IPS-15b (cell line): ENCODE measurements around the gene PTTG2.

Experiments
- H3K27me3 ChIP-seq: one replicate; pipeline ENCODE4 v1.6.1; 2013; ENCODE audit warnings: low read length; ENCODE audit not compliant: control insufficient read depth, insufficient read depth
- H3K36me3 ChIP-seq: one replicate; pipeline ENCODE4 v1.6.1; 2013; ENCODE audit warnings: low read length; ENCODE audit not compliant: control insufficient read depth, insufficient read depth
- H3K4me1 ChIP-seq: one replicate; pipeline ENCODE4 v1.6.1; 2013; ENCODE audit warnings: mild to moderate bottlenecking, low read length; ENCODE audit not compliant: control insufficient read depth, insufficient read depth
- H3K4me3 ChIP-seq: one replicate; pipeline ENCODE4 v1.5.1; 2013; ENCODE audit warnings: low read depth, low read length
- H3K9ac ChIP-seq: one replicate; pipeline ENCODE4 v1.6.1; 2013; ENCODE audit warnings: low read depth, mild to moderate bottlenecking, low read length
- H3K9me3 ChIP-seq: one replicate; pipeline ENCODE4 v1.6.1; 2013; ENCODE audit warnings: mild to moderate bottlenecking, low read length; ENCODE audit not compliant: control insufficient read depth, insufficient read depth

Gene PTTG2

DNA sequence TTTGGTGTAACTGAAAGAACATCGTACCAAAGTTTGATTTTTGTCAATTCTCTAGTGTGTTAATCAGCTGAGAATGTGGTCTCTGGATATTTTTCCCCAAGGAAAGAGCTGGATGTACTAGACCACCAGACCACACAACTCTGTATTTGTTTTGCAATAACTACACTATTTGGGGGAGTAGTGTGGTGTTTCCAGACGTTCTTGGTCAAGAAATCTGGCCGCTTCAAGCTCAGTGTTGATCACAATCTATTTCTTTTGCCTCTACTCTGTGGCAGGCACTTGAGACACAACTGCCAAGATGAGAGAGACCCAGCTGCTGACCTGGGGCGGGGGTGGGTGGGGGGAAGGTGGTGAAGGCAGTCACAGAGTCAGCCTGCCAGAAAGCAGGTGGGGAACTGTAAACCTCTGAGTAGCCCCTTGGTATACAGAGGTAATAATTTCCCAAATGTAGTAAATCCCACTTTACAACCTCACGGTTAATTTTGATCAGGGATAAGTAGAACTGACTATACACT is 30.6 kb downstream of the PTTG2 start:
- Histone ChIP-seq H3K9ac (no peak overlapping the region), H3K36me3 (no peaks in the 10 kb centered on the region), H3K4me3 (no peak overlapping the region), H3K9me3 (no peaks in the 10 kb centered on the region), H3K4me1 (peaks cover 41% of the 10 kb centered on the region), H3K27me3 (no peaks in the 10 kb centered on the region)

DNA sequence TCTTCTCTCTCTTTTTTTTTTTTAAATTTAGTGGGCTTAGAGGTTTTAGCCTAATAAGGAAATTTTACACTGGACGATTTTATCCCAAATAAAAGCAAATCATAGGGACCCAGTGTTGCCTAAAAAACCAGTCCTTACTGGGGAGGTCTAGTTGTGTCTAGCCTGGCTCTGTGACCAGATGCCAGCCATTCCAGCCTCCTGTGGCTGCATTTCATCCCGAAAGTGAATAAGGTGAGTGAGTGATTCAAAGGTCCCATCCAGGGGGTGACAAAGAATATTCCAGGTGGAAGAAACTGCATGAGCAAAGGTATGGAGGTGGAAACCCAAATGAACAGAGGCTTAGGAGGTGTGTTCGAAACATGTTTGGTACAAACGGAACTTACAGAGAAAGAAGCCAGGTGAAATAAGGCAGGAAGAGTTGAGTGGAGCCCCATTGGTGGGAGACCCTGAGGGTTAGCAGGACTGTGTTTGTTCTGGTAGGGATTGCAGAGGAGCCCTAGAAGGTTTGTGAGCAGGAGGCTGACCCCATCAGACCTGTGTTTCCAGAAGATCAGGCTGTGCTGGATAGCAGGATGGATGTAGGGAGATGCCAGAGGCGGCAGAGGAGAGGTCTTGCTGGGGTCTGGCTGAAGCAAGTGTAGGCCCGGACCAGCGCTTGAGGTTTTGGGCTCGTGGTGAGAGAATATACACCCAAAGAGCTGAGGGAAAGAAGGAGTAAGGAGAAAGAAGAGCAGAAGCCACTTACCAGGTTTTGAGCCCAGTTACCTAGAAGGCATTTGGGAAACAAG is 31.6 kb downstream of the PTTG2 start:
- Histone ChIP-seq H3K9ac (no peak overlapping the region), H3K4me3 (no peak overlapping the region), H3K4me1 (peaks cover 40% of the 10 kb centered on the region), H3K27me3 (no peaks in the 10 kb centered on the region), H3K36me3 (no peaks in the 10 kb centered on the region), H3K9me3 (no peaks in the 10 kb centered on the region)

DNA sequence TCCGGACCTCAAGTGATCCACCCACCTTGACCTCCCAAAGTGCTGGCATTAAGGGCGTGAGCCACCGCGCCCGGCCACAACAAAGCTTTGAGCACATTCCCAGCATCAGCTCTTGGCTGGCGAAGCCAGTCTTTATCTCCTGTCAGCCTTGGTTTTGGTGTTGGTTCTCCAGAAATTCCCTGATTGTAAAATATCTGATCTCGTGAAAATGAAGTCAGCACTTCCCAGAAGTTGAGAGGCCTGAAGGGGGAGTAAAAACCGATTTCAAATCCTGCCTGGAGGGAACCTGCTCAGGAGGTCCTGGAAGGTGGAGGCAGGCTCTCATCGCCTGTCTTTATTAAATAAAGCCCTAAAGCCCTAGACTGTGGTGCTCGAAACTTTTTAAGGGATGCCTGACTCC is 33.6 kb downstream of the PTTG2 start:
- H3K36me3 ChIP-seq, result no peaks in the 10 kb centered on the region
- H3K9me3 ChIP-seq, result no peaks in the 10 kb centered on the region
- no peaks in the 10 kb centered on the region for H3K27me3 ChIP-seq
- no peak overlapping the region for H3K4me3 ChIP-seq
- peaks cover 28% of the 10 kb centered on the region for H3K4me1 ChIP-seq
- no peak overlapping the region for H3K9ac ChIP-seq

DNA sequence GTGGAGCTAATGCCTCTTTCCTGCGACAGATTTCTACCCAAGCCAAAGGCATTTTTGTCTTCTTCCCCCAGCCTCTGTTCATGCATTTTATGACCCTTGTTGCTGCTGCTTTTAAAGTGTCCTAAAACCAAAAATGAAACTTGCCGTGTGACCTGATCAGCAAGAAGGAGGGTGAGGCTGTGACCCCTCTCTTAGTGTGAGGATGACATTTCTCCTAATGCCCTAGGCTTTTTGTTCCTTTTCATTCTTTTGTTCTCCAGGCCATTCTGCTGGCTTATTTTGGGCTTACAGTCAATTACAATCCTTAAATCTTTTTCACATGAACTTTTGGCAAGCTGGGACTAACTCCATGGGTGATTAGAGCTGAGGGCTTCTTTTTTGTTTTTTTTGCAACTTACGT is 34.4 kb downstream of the PTTG2 start:
- H3K4me3 ChIP-seq, result no peak overlapping the region
- no peaks in the 10 kb centered on the region for H3K27me3 ChIP-seq
- no peak overlapping the region for H3K9ac ChIP-seq
- H3K36me3 ChIP-seq, result no peaks in the 10 kb centered on the region
- H3K4me1 ChIP-seq, result peaks cover 21% of the 10 kb centered on the region
- H3K9me3 ChIP-seq, result no peaks in the 10 kb centered on the region

DNA sequence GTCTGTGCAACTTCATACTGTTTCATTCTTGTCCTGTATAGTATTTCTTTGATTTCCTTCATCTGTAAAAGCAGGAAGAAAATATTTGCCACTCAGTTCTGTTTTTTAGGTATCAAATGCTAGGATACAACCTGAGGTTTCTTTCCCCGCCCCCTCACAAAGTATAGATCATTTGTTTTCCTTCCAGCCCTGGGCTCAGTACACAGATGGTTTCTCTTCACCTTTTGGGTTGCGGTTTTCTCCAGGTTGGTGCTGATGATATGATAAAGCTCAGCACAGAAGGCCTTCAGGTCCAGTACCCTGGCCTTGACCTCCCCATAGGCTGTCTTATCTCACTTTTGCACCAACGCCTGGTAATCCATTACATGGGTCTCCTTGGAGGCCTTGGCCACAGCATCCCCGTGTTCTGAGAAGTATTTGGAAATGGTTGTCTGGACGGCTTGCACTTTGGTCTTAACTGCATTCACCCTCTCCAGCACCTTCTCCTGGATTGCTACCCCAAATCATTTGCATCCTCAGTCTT is 35.2 kb downstream of the PTTG2 start:
- H3K9ac ChIP-seq, result no peak overlapping the region
- H3K4me1 ChIP-seq, result peaks cover 18% of the 10 kb centered on the region
- H3K27me3 ChIP-seq, result no peaks in the 10 kb centered on the region
- no peaks in the 10 kb centered on the region for H3K36me3 ChIP-seq
- H3K4me3 ChIP-seq, result no peak overlapping the region
- H3K9me3 ChIP-seq, result no peaks in the 10 kb centered on the region

DNA sequence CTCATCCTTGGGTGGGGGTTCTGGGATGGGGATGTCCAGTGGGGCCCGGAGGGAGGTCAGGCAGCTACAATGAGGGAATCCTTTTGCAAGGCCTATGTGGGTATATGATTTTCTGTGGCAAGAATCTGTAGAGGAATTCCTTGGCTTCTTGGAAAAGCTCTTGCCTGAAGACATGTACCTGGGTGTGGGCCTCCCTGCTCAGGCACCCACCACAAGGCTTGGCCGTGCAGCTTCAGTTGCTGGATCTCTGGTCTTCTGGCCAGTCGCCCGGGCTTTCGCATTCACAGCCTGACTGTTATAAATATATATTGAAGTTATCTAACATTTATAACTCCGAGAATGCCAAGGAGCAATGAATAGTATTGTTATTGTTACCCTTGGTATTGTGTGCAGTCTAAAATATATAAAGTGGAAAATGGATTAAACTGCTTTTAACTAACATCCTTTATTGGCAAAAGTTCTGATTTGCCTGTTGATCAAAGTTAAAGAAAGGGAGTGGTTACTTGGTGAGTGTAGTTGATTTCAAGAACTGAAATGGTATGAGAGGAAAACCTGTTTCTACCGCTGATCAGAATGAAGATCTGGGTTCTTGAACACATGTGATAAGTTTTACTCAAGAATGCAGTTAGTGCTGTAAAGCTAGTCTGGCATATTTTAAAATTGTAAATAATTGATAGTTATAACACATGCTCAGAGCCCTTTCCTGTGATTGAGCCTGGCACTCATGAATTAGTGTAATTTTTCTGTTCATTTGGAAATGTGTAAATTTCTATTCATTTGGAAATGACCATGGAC is 36.0 kb downstream of the PTTG2 start:
- H3K27me3 ChIP-seq, result no peaks in the 10 kb centered on the region
- H3K9ac ChIP-seq, result no peak overlapping the region
- no peaks in the 10 kb centered on the region for H3K9me3 ChIP-seq
- H3K4me3 ChIP-seq, result no peak overlapping the region
- peaks cover 14% of the 10 kb centered on the region for H3K4me1 ChIP-seq
- H3K36me3 ChIP-seq, result no peaks in the 10 kb centered on the region

DNA sequence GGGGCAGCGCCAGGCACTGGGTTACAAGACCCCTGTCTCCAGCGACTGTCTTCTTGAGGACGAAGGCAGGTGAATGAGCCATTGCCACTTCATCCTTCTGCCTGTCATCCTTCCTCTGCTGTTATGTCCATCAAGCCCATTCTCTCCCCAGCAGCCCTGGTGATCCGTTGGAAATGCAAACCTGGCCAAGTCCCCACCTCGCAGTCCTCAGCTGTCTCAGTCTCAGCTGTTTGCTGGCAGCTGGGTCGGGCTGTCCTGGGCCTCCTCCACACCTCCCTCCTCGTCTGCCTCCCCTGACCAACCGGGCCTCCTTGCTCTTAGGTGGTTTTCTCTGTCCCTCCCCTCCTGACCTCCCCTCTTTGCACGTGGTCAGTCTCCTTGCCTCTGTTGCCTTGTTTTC is 38.0 kb downstream of the PTTG2 start:
- Histone ChIP-seq H3K4me1 (peaks cover 29% of the 10 kb centered on the region), H3K9ac (no peak overlapping the region), H3K36me3 (no peaks in the 10 kb centered on the region), H3K9me3 (no peaks in the 10 kb centered on the region), H3K27me3 (no peaks in the 10 kb centered on the region), H3K4me3 (no peak overlapping the region)

DNA sequence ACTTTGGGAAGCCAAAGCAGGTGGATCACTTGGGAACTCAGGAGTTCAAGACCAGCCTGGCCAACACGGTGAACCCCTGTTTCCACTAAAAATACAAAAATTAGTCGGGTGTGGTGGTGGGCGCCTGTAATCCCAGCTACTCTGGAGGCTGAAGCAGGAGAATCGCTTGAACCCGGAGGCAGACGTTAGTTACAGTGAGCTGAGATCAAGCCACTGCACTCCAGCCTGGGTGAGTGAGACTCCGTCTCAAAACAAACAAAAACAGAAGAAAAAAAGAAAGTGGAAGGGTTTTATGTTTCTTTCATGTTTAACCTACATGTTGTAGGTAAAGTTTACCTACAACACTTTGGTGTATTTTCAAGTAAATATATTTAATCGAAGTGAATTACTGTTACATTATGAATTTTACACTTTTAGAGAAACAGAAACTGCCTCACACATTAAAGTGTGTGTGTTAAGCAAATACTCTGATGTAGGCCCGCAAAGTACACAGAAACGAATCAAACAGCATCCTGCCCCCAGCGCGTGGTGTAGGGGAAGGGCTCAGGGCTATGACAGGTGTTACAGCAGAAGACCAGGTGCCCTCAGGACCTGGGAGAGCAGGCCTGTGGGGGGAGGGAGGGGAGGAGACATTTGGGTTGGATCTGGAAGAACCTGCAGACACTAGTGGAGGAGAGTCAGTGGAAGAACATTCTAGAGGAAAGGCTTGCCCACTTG is 39.0 kb downstream of the PTTG2 start:
- Histone ChIP-seq H3K27me3 (no peaks in the 10 kb centered on the region), H3K4me1 (peaks cover 28% of the 10 kb centered on the region), H3K9me3 (no peaks in the 10 kb centered on the region), H3K9ac (no peak overlapping the region), H3K4me3 (no peak overlapping the region), H3K36me3 (no peaks in the 10 kb centered on the region)

DNA sequence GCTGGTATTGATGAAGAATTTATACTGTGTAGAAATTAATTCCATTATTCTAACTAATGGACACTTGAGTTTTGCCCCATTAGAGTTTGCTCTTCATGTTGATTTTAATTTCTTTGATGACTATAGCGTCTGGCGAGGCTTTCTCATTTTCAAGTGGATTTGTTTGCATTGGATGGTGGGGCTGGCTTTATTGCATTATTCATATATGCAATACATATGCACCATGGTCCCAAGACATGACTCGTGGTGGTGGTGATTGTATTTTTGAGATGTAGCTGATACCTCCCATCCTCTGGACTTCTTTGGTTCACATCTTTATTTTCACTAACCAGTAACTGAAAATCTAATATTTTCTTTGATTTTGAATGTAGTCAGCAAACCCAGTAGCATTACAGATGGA is 39.8 kb downstream of the PTTG2 start:
- H3K9ac ChIP-seq, result no peak overlapping the region
- H3K4me1 ChIP-seq, result peaks cover 24% of the 10 kb centered on the region
- H3K9me3 ChIP-seq, result no peaks in the 10 kb centered on the region
- H3K36me3 ChIP-seq, result no peaks in the 10 kb centered on the region
- no peak overlapping the region for H3K4me3 ChIP-seq
- H3K27me3 ChIP-seq, result no peaks in the 10 kb centered on the region

DNA sequence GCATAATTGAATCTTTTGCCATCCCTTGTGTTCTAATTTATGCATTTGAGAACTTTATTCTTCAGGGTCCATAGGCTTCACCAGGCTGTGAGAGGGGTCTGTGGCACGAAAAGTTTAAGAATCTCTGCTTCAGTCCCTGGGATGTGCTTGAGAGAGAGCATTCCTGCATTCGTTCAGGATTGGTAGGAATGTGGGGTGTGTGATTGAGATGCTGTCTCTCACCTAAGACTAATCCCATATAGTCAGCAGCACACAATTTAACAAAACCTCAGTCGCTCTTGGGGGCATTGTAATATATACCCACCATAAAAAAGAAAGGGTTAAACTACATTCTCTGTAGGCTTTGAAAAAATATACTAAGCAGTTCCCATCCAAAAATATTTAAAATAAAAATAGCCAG is 41.7 kb downstream of the PTTG2 start:
- no peak overlapping the region for H3K4me3 ChIP-seq
- no peak overlapping the region for H3K9ac ChIP-seq
- peaks cover 20% of the 10 kb centered on the region for H3K4me1 ChIP-seq
- no peaks in the 10 kb centered on the region for H3K9me3 ChIP-seq
- H3K27me3 ChIP-seq, result no peaks in the 10 kb centered on the region
- H3K36me3 ChIP-seq, result no peaks in the 10 kb centered on the region

DNA sequence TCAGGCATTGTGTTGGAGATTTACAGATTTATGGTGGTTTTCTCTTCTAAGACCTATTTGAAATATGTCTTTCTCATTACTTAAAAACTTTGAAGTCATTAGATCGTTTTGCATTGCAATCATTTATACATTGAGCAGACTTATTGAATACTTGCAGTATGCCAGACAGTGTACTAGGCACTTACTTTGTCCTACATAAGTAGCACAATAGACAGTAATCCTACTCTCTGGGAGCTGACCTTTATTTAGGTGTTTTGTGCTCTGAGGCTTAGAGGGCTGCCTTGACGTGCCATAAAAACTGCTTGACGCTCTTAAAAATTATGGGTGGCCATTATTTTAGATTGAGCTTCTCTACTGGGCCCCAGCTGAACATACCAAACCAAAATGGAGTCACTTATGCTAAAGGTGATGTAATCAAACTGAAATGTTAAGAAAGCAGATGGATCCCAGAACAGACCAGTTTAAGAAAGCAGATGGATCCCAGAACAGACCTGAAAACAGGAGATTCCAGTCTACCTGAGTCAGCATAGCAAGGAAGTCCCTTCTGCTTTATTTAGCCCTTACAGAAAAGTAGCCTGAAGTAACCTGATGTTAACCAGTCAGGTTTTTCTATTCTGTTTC is 42.4 kb downstream of the PTTG2 start:
- no peaks in the 10 kb centered on the region for H3K9me3 ChIP-seq
- no peaks in the 10 kb centered on the region for H3K36me3 ChIP-seq
- no peak overlapping the region for H3K4me3 ChIP-seq
- peaks cover 20% of the 10 kb centered on the region for H3K4me1 ChIP-seq
- no peak overlapping the region for H3K9ac ChIP-seq
- no peaks in the 10 kb centered on the region for H3K27me3 ChIP-seq
